HCT116 (cell line): Measurements from ENCODE around the gene CDH3. TPM values are rescaled to one million over a fixed set of nuclear protein-coding genes. Genes with fewer than 3 reads are reported as not detected.

ENCODE experiments used
- ATAC-seq: fragments of 200-7000 bp; cut with Tn5 transposase; 2 replicates; pipeline ENCODE4 v1.9.1; 2020; ENCODE audit warnings: mild to moderate bottlenecking, moderate library complexity
- BruUV-seq: library from RNA; stranded (reverse); fragments of 400-500 nt; replicated peaks from 2 replicates; lab custom pipeline; 2021; lab: Mats Ljungman, UMichigan
- CTCF ChIA-PET: fragments of 300-600 bp; sonication (Branson Sonifier 250); formaldehyde crosslinking; loops from one replicate; lab custom pipeline; 2021; ENCODE audit warnings: antibody characterized with exemption; lab: Charles Lee
- POLR2A ChIA-PET: fragments of 300-600, 350-600 bp; sonication (Branson Sonifier 250); formaldehyde crosslinking; loops from one replicate; lab custom pipeline; 2021; ENCODE audit warnings: antibody characterized with exemption; lab: Charles Lee
- RAD21 ChIA-PET, 2 experiments: fragments of 300-600 bp; sonication (Branson Sonifier 250); formaldehyde crosslinking; loops; one replicate each; lab custom pipeline; 2023; ENCODE audit warnings: low total read pairs in 2 of 2; ENCODE audit not compliant: uncharacterized antibody in 2 of 2, unreplicated experiment in 2 of 2, low non-redundant PET in 1 of 2; lab: Charles Lee
- DNase-seq: peaks from one replicate; pipeline ENCODE4 v3.0.0-alpha.2; 2010; ENCODE audit warnings: low read depth, low spot score
- H2AFZ ChIP-seq: fragments of 200-600 bp; shearing (Covaris generic), sonication (generic); 2 replicates; pipeline ENCODE4 v1.6.1; 2017; ENCODE audit warnings: low read depth, mixed run types, mixed read lengths, antibody characterized with exemption, low read length; ENCODE audit not compliant: poor library complexity, severe bottlenecking
- H3K27ac ChIP-seq: 2 replicates; pipeline ENCODE4 v1.5.1; 2012; ENCODE audit warnings: low read depth, low read length
- H3K27me3 ChIP-seq: fragments of 200-600 bp; sonication (generic); 2 replicates; pipeline ENCODE4 v1.6.1; 2016; ENCODE audit warnings: mixed run types, low read length, mixed read lengths; ENCODE audit not compliant: insufficient read depth
- H3K36me3 ChIP-seq, 2 experiments: fragments of 200-500 bp in 1 of 2; fragments of 200-600 bp in 1 of 2; sonication (Bioruptor generic) in 1 of 2; sonication (generic) in 1 of 2; 2 replicates each; pipeline versions ENCODE4 v1.5.1 to v1.6.1; 2014 to 2016; ENCODE audit warnings: low read length in 2 of 2, inconsistent platforms in 1 of 2, mixed read lengths in 1 of 2, mixed run types in 1 of 2; ENCODE audit not compliant: insufficient read depth in 2 of 2, control insufficient read depth in 1 of 2
- H3K4me1 ChIP-seq, 2 experiments: fragments of 200-600 bp in 1 of 2; sonication (generic) in 1 of 2; 2 replicates each; pipeline versions ENCODE4 v1.5.1 to v1.6.1; 2012 to 2017; ENCODE audit warnings: low read length in 2 of 2, inconsistent platforms in 1 of 2, mild to moderate bottlenecking in 1 of 2, mixed read lengths in 1 of 2, mixed run types in 1 of 2, moderate library complexity in 1 of 2; ENCODE audit not compliant: insufficient read depth in 2 of 2, control insufficient read depth in 1 of 2
- H3K4me2 ChIP-seq: fragments of 200-600 bp; sonication (generic); 2 replicates; pipeline ENCODE4 v1.6.1; 2017; ENCODE audit warnings: mixed run types, low read length, mixed read lengths
- H3K4me3 ChIP-seq, 2 experiments: fragments of 200-600 bp in 1 of 2; sonication (generic) in 1 of 2; replicated peaks in 1 of 2; 2 replicates each; pipeline ENCODE4 v1.5.1; 2011 to 2016; ENCODE audit warnings: low read length in 2 of 2, control low read depth in 1 of 2, low read depth in 1 of 2, mild to moderate bottlenecking in 1 of 2, mixed read lengths in 1 of 2, mixed run types in 1 of 2
- H3K79me2 ChIP-seq: fragments of 200-600 bp; sonication (generic); 2 replicates; pipeline ENCODE4 v1.6.1; 2017; ENCODE audit warnings: mild to moderate bottlenecking, mixed run types, low read length, moderate library complexity, mixed read lengths; ENCODE audit not compliant: insufficient read depth
- H3K9ac ChIP-seq: fragments of 200-600 bp; sonication (generic); 2 replicates; pipeline ENCODE4 v1.6.1; 2016; ENCODE audit warnings: low read length, mixed read lengths
- H3K9me2 ChIP-seq: fragments of 200-600 bp; sonication (generic), shearing (Covaris generic); 2 replicates; pipeline ENCODE4 v1.6.1; 2017; ENCODE audit warnings: mixed run types, mild to moderate bottlenecking, moderate library complexity; ENCODE audit not compliant: insufficient read depth
- H3K9me3 ChIP-seq, 2 experiments: fragments of 200-500 bp in 1 of 2; fragments of 200-600 bp in 1 of 2; sonication (Bioruptor generic) in 1 of 2; sonication (generic) in 1 of 2; 2 replicates each; pipeline ENCODE4 v1.6.1; 2014 to 2017; ENCODE audit warnings: low read length in 2 of 2, mixed read lengths in 2 of 2, inconsistent platforms in 1 of 2, low read depth in 1 of 2, mild to moderate bottlenecking in 1 of 2, mixed run types in 1 of 2, moderate library complexity in 1 of 2; ENCODE audit not compliant: control insufficient read depth in 1 of 2, insufficient read depth in 1 of 2
- H4K20me1 ChIP-seq: fragments of 200-600 bp; sonication (generic), shearing (Covaris generic); 2 replicates; pipeline ENCODE4 v1.6.1; 2017; ENCODE audit warnings: mixed run types, mild to moderate bottlenecking, moderate library complexity; ENCODE audit not compliant: insufficient read depth
- CEBPB ChIP-seq: IDR thresholded peaks from 2 replicates; pipeline ENCODE4 v1.6.1; 2012; ENCODE audit warnings: low read depth
- EGR1 ChIP-seq: IDR thresholded peaks from 2 replicates; pipeline ENCODE4 v1.6.1; 2012; ENCODE audit warnings: low read depth
- EZH2phosphoT487 ChIP-seq: fragments of 200-600 bp; IDR thresholded peaks from 2 replicates; pipeline ENCODE4 v1.6.1; 2018; ENCODE audit warnings: antibody characterized with exemption, borderline replicate concordance
- FOSL1 ChIP-seq: IDR thresholded peaks from 2 replicates; pipeline ENCODE4 v1.6.1; 2012; ENCODE audit warnings: low read depth
- REST ChIP-seq: IDR thresholded peaks from 2 replicates; pipeline ENCODE4 v1.6.1; 2012; ENCODE audit warnings: low read depth
- SIN3A ChIP-seq: IDR thresholded peaks from 2 replicates; pipeline ENCODE4 v1.6.1; 2012; ENCODE audit warnings: low read depth
- SP1 ChIP-seq: IDR thresholded peaks from 2 replicates; pipeline ENCODE4 v1.6.1; 2012; ENCODE audit warnings: low read depth
- YY1 ChIP-seq: IDR thresholded peaks from 2 replicates; pipeline ENCODE4 v1.6.1; 2011; ENCODE audit warnings: low read length, low read depth, moderate library complexity, mild to moderate bottlenecking; ENCODE audit not compliant: insufficient replicate concordance; ENCODE audit errors: extremely low read depth
- intact Hi-C: fragments of 100-400 bp; cut with micrococcal nuclease; formaldehyde crosslinking; loops from 2 replicates; pipeline ENCODE4 v1.10.0; 2022
- total RNA-seq: library from RNA; stranded (reverse); gene quantifications from one replicate; pipeline ENCODE4 v1.2.1, GENCODE V29; 2021; ENCODE audit not compliant: unreplicated experiment

The CDH3 gene
- total RNA-seq, 1 experiment from 2014 or later, result 94.7 TPM

GRCh38 chr16:68636064-68636560 lies 9.0 kb upstream of the CDH3 start:
- intact Hi-C loops, result no loop called here

More at GRCh38 chr16:68636064-68636560, 9.0 kb upstream of the CDH3 start:
- H3K79me2 ChIP-seq, result no peaks in the 10 kb centered on the region
- peak; percentile 61 for ATAC-seq
- H4K20me1 ChIP-seq, result no peaks in the 10 kb centered on the region
- peak overlapping the region; percentile 20; the same call in 1 of the 2 replicates for H3K27ac ChIP-seq
- ChIA-PET POLR2A (interaction anchor here (0.5 to 1.4 kb wide), 2 partner anchors 12 to 23 kb away, joined by 3 to 5 read pairs; no protein-coding TSS in a partner anchor), RAD21 (interaction anchor here in 1 of 2 experiments (1.3 kb wide), 1 partner anchor 45 kb away, joined by 3 read pairs; no protein-coding TSS in a partner anchor), CTCF (no interaction called here)
- H3K9ac ChIP-seq, result peak overlapping the region; percentile 47
- H3K27me3 ChIP-seq, result no peaks in the 10 kb centered on the region
- H2AFZ ChIP-seq, result peak overlapping the region; percentile 98
- peak overlapping the region; percentile 77 for H3K4me2 ChIP-seq
- peak overlapping the region in 1 of 2 experiments; percentile 36; a peak in 2 of 4 replicates for H3K4me3 ChIP-seq
- no peak for DNase-seq
- H3K9me3 ChIP-seq, result no peaks in the 10 kb centered on the region
- peaks cover 21 to 27% of the 10 kb centered on the region in 2 experiments for H3K4me1 ChIP-seq
- H3K36me3 ChIP-seq, result no peaks in the 10 kb centered on the region
- no peaks in the 10 kb centered on the region for H3K9me2 ChIP-seq
- BruUV-seq, result no TSS peak
- peak; percentile 19; the same call in 1 of the 2 replicates for TF ChIP-seq FOSL1
- no peak for TF ChIP-seq CEBPB
- TF ChIP-seq REST, result no peak
- TF ChIP-seq SIN3A, result 0 out of 2 replicates have a peak, but pooled peaks have one; percentile 8
- TF ChIP-seq EGR1, result no peak
- TF ChIP-seq EZH2phosphoT487, result no peak
- peak; percentile 38; the same call in 1 of the 2 replicates for TF ChIP-seq SP1
- no peak for TF ChIP-seq YY1
